Keratinocyte (primary cell): Measurements from ENCODE around the gene FAIM2.

Source experiments
- CTCF ChIP-seq, 3 experiments: IDR thresholded peaks in 1 of 3; conservative IDR thresholded peaks in 1 of 3; optimal IDR thresholded peaks in 1 of 3; 2 replicates in 2 of 3; 3 replicates in 1 of 3; pipeline versions ENCODE3 to v1.5.1; 2011; ENCODE audit warnings: low read length in 3 of 3, mild to moderate bottlenecking in 3 of 3, moderate library complexity in 2 of 3, control low read depth in 1 of 3, inconsistent platforms in 1 of 3; ENCODE audit not compliant: insufficient read depth in 2 of 3; ENCODE audit errors: extremely low read depth in 1 of 3
- EZH2 ChIP-seq: IDR thresholded peaks from one replicate; pipeline ENCODE4 v1.6.1; 2012; ENCODE audit warnings: inconsistent platforms, mild to moderate bottlenecking, low read length, moderate library complexity

DNA sequence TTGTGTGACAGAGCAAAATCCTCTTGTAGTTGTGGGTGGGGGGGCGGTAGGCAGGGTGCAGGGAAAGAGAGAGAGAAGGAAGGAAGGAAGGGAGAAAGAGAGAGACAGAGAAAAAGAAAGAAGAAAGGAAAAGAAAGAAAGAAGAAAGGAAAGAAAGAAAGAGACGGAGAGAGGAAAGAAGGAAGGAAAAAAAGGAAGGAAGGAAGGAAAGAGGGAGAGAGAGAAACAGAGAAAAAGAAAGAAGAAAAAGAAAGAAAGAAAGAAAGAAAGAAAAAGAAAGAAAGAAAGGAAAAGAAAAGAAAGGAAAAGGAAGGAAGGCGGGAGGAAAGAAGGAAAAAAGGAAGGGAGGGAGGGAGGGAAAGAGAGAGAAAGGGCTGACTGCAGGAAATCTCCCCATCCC is 17.6 kb upstream of the FAIM2 start:
- TF ChIP-seq CTCF (optimal IDR thresholded peaks at IDR 0.05 in 1 of 3, IDR thresholded peaks at IDR 0.05 in 1 of 3, conservative IDR thresholded peaks at IDR 0.05 in 1 of 3; ENCODE audit: extremely low read depth in 1 of 3, insufficient read depth in 2 of 3, low read length in 3 of 3) (no peak), EZH2 (no peak)
